Endothelial cell of umbilical vein (primary cell): Measurements from ENCODE around the gene SIPA1L3.

Experiments used
- EZH2 ChIP-seq: IDR thresholded peaks from 2 replicates; pipeline ENCODE4 v1.6.1; 2012; ENCODE audit warnings: borderline replicate concordance, low read depth, mild to moderate bottlenecking, moderate library complexity, low read length, inconsistent platforms; ENCODE audit not compliant: severe bottlenecking
- FOS ChIP-seq: IDR thresholded peaks from 2 replicates; pipeline ENCODE4 v1.6.1; 2011; ENCODE audit warnings: mild to moderate bottlenecking, low read length, moderate library complexity, borderline replicate concordance; ENCODE audit not compliant: insufficient read depth
- GATA2 ChIP-seq: IDR thresholded peaks from 2 replicates; pipeline ENCODE4 v1.7.0; 2011; ENCODE audit warnings: low read depth, mild to moderate bottlenecking, moderate library complexity, mixed read lengths, low read length; ENCODE audit not compliant: insufficient read length, insufficient read depth
- JUN ChIP-seq: IDR thresholded peaks from 2 replicates; pipeline ENCODE4 v1.6.1; 2011; ENCODE audit warnings: borderline replicate concordance, low read depth; ENCODE audit not compliant: insufficient read length, insufficient read depth
- MYC ChIP-seq: IDR thresholded peaks from one replicate; pipeline ENCODE4 v1.6.1; 2011; ENCODE audit warnings: mild to moderate bottlenecking, low read depth, low read length
- POLR2A ChIP-seq: IDR thresholded peaks from 2 replicates; pipeline ENCODE4 v1.6.1; 2012; ENCODE audit warnings: low read depth, mild to moderate bottlenecking, control low read depth, low read length
- POLR2AphosphoS5 ChIP-seq: IDR thresholded peaks from 2 replicates; pipeline ENCODE4 v1.6.1; 2012; ENCODE audit warnings: low read depth, mild to moderate bottlenecking, control low read depth, low read length, moderate library complexity; ENCODE audit not compliant: insufficient read depth
- TF ChIP-seq, protein P1 (sequence below), 2 donors: IDR thresholded peaks; 1 replicate in 1 of 2; 2 replicates in 1 of 2; pipeline ENCODE4 v1.5.1; 2011; ENCODE audit warnings: low read length in 2 of 2, mild to moderate bottlenecking in 2 of 2, moderate library complexity in 2 of 2, control low read depth in 1 of 2, inconsistent platforms in 1 of 2, low read depth in 1 of 2; ENCODE audit not compliant: insufficient read depth in 1 of 2; ENCODE audit errors: extremely low read depth in 1 of 2
- TF ChIP-seq, protein P2 (sequence below): IDR thresholded peaks from 2 replicates; pipeline ENCODE4 v1.6.1; 2011; ENCODE audit not compliant: insufficient read depth, insufficient read length

DNA sequence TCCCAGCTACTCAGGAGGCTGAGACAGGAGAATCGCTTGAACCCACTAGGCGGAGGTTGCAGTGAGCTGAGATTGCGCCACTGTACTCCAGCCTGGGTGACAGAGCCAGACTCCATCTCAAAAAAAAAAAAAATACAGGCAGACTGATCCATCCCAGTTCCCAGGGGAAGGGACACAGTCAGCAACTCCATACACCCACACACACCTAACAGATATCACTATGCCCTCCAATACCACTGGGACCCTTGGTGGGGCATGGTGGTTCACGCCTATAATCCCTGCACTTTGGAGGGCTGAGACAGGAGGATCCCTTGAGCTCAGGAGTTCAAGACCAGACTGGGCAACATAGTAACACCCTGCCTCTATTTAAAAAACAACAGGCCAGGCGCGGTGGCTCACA is 314.4 kb downstream of the SIPA1L3 start:
- TF ChIP-seq, protein P1, sequence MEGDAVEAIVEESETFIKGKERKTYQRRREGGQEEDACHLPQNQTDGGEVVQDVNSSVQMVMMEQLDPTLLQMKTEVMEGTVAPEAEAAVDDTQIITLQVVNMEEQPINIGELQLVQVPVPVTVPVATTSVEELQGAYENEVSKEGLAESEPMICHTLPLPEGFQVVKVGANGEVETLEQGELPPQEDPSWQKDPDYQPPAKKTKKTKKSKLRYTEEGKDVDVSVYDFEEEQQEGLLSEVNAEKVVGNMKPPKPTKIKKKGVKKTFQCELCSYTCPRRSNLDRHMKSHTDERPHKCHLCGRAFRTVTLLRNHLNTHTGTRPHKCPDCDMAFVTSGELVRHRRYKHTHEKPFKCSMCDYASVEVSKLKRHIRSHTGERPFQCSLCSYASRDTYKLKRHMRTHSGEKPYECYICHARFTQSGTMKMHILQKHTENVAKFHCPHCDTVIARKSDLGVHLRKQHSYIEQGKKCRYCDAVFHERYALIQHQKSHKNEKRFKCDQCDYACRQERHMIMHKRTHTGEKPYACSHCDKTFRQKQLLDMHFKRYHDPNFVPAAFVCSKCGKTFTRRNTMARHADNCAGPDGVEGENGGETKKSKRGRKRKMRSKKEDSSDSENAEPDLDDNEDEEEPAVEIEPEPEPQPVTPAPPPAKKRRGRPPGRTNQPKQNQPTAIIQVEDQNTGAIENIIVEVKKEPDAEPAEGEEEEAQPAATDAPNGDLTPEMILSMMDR (IDR thresholded peaks at IDR 0.05; ENCODE audit: extremely low read depth in 1 of 2, insufficient read depth in 1 of 2, low read depth in 1 of 2, low read length in 2 of 2), result no peak
- TF ChIP-seq POLR2A (no peak), FOS (no peak), POLR2AphosphoS5 (no peak), EZH2 (no peak), MYC (no peak), JUN (no peak), GATA2 (no peak)
- TF ChIP-seq, protein P2, sequence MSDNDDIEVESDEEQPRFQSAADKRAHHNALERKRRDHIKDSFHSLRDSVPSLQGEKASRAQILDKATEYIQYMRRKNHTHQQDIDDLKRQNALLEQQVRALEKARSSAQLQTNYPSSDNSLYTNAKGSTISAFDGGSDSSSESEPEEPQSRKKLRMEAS, result no peak
